CD14-positive monocyte (primary cell): ENCODE results near the gene GYG2. TPM values are rescaled to one million over a fixed set of nuclear protein-coding genes. Genes with fewer than 3 reads are reported as not detected.

ENCODE experiments used
- DNase-seq, 3 donors: peaks; one replicate each; pipeline ENCODE4 v3.0.0-alpha.2; 2011 to 2022
- H2AFZ ChIP-seq: 2 replicates; pipeline ENCODE4 v1.6.0; 2012; ENCODE audit warnings: mild to moderate bottlenecking, low read depth, low read length, inconsistent platforms; ENCODE audit not compliant: insufficient read depth, poor library complexity, severe bottlenecking
- H3K27ac ChIP-seq, 2 donors: 1 replicate in 1 of 2; 2 replicates in 1 of 2; pipeline ENCODE4 v1.5.1; 2012 to 2013; ENCODE audit warnings: low read length in 2 of 2, control low read depth in 1 of 2, inconsistent platforms in 1 of 2, low read depth in 1 of 2, mild to moderate bottlenecking in 1 of 2
- H3K27me3 ChIP-seq, 2 donors: one replicate each; pipeline versions ENCODE4 v1.6.0 to v1.6.1; 2011 to 2013; ENCODE audit warnings: low read length in 2 of 2; ENCODE audit not compliant: control insufficient read depth in 2 of 2, insufficient read depth in 2 of 2
- H3K36me3 ChIP-seq, 2 donors: replicated peaks in 1 of 2; 1 replicate in 1 of 2; 2 replicates in 1 of 2; pipeline versions ENCODE4 v1.5.1 to v1.6.1; 2012 to 2013; ENCODE audit warnings: low read length in 2 of 2, control low read depth in 1 of 2, inconsistent platforms in 1 of 2, mild to moderate bottlenecking in 1 of 2; ENCODE audit not compliant: insufficient read depth in 2 of 2, control insufficient read depth in 1 of 2
- H3K4me1 ChIP-seq, 2 donors: 1 replicate in 1 of 2; 2 replicates in 1 of 2; pipeline versions ENCODE4 v1.5.1 to v1.6.1; 2012 to 2013; ENCODE audit warnings: low read length in 2 of 2, control low read depth in 1 of 2, inconsistent platforms in 1 of 2, mild to moderate bottlenecking in 1 of 2, moderate library complexity in 1 of 2; ENCODE audit not compliant: insufficient read depth in 2 of 2, control insufficient read depth in 1 of 2
- H3K4me2 ChIP-seq: replicated peaks from 2 replicates; pipeline ENCODE3; 2012; ENCODE audit warnings: low read length, moderate library complexity, mild to moderate bottlenecking; ENCODE audit not compliant: poor library complexity, severe bottlenecking; ENCODE audit errors: extremely low read depth
- H3K4me3 ChIP-seq, 3 experiments: fragments of 200-600 bp in 1 of 3; sonication (generic) in 1 of 3; replicated peaks in 1 of 3; 1 replicate in 2 of 3; 2 replicates in 1 of 3; pipeline ENCODE4 v1.5.1; 2011 to 2013; ENCODE audit warnings: low read length in 3 of 3, mild to moderate bottlenecking in 3 of 3, control low read depth in 2 of 3, low read depth in 2 of 3, inconsistent platforms in 1 of 3, moderate library complexity in 1 of 3
- H3K79me2 ChIP-seq: 2 replicates; pipeline ENCODE4 v1.6.0; 2012; ENCODE audit warnings: mild to moderate bottlenecking, control low read depth, inconsistent platforms, low read length, moderate library complexity; ENCODE audit not compliant: insufficient read depth
- H3K9ac ChIP-seq: 2 replicates; pipeline ENCODE4 v1.6.0; 2017; ENCODE audit warnings: low read length, mild to moderate bottlenecking; ENCODE audit not compliant: insufficient read depth, poor library complexity, severe bottlenecking
- H3K9me3 ChIP-seq, 2 donors: replicated peaks in 1 of 2; 1 replicate in 1 of 2; 2 replicates in 1 of 2; pipeline versions ENCODE4 v1.5.1 to v1.6.1; 2012 to 2013; ENCODE audit warnings: low read length in 2 of 2, control low read depth in 1 of 2; ENCODE audit not compliant: control insufficient read depth in 1 of 2, insufficient read depth in 1 of 2
- H4K20me1 ChIP-seq: 2 replicates; pipeline ENCODE4 v1.6.0; 2012; ENCODE audit warnings: mild to moderate bottlenecking, low read length, control low read depth, moderate library complexity; ENCODE audit not compliant: insufficient read depth
- H3K27ac Mint-ChIP-seq, 7 donors: one replicate each; pipeline ENCODE4 v1.8.0; 2020; ENCODE audit warnings: mild to moderate bottlenecking in 7 of 7, mixed read lengths in 7 of 7, moderate library complexity in 6 of 7, inconsistent platforms in 2 of 7
- H3K27me3 Mint-ChIP-seq, 3 donors: one replicate each; pipeline ENCODE4 v1.8.0; 2021 to 2022; ENCODE audit warnings: low read depth in 3 of 3, mild to moderate bottlenecking in 3 of 3, mixed read lengths in 3 of 3, moderate library complexity in 3 of 3, inconsistent platforms in 1 of 3
- H3K36me3 Mint-ChIP-seq, 2 donors: one replicate each; pipeline ENCODE4 v1.8.0; 2020; ENCODE audit warnings: mixed read lengths in 2 of 2, inconsistent platforms in 1 of 2, mild to moderate bottlenecking in 1 of 2
- H3K4me1 Mint-ChIP-seq: one replicate; pipeline ENCODE4 v1.8.0; 2020; ENCODE audit warnings: mild to moderate bottlenecking, mixed read lengths
- H3K4me3 Mint-ChIP-seq, 2 donors: one replicate each; pipeline ENCODE4 v1.8.0; 2020; ENCODE audit warnings: mild to moderate bottlenecking in 2 of 2, mixed read lengths in 2 of 2, moderate library complexity in 1 of 2
- H3K9me3 Mint-ChIP-seq, 7 donors: one replicate each; pipeline ENCODE4 v1.8.0; 2020 to 2022; ENCODE audit warnings: mixed read lengths in 7 of 7, mild to moderate bottlenecking in 6 of 7, moderate library complexity in 6 of 7, inconsistent platforms in 2 of 7
- WGBS: methylation state at CpG from one replicate; pipeline ENCODE4 v1.1.5; 2013; ENCODE audit warnings: missing lambda C conversion rate; ENCODE audit not compliant: insufficient coverage; 5-methylcytosine and 5-hydroxymethylcytosine counted together
- intact Hi-C, 2 donors: fragments of 100-400 bp; cut with micrococcal nuclease; formaldehyde crosslinking; loops; one replicate each; pipeline versions ENCODE4 v1.15.0 to v1.15.1; 2023
- polyA plus RNA-seq, 3 donors: library from polyadenylated mRNA; depleted of rRNA in 1 of 3; unstranded in 2 of 3; stranded (reverse) in 1 of 3; fragments of 300-500 nt in 2 of 3; fragments of >200 nt in 1 of 3; fragmentation: Illumina TruSeq in 2 of 3; gene quantifications; 1 replicate in 2 of 3; 2 replicates in 1 of 3; pipeline ENCODE4 v1.2.3, GENCODE V29; 2012 to 2021
- TF ChIP-seq, protein P1 (sequence below): fragments of 200-600 bp; IDR thresholded peaks from one replicate; pipeline ENCODE4 v1.8.0; 2022; ENCODE audit warnings: antibody characterized with exemption, mild to moderate bottlenecking

GYG2 gene
- polyA plus RNA-seq, 3 donors, result not detected

DNA sequence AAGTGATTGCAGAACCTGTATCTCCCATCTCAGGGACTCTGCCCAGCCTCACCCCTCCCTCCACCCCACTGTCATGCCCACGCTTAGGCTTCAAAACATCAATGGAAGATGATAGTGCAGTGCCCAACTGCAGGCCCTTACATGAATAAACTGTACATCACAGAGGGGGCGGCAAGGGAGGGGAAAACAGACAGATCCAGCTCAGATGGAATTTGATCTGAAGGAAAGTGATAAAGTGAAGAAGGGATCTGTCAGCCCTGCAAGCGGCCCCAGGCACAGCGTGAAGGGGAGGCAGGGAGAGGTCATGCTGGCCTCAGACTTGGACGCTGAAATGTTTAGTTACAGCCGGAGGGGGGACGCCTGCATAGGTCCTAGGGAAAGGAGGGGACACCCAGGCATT lies 38.5 kb downstream of the GYG2 start:
- H3K27me3 ChIP-seq, result peaks cover 0 to 2% of the 10 kb centered on the region in 2 donors
- H3K79me2 ChIP-seq, result no peaks in the 10 kb centered on the region
- no peak overlapping the region for H3K4me3 ChIP-seq
- intact Hi-C loops, result no loop called here
- DNase-seq, result no peak
- no peaks in the 10 kb centered on the region for H4K20me1 ChIP-seq
- Mint-ChIP-seq H3K9me3 (peaks cover 0 to 12% (median 5%) of the 10 kb centered on the region in 7 donors), H3K27me3 (peaks cover 0 to 17% (median 1%) of the 10 kb centered on the region in 3 donors), H3K36me3 (no peaks in the 10 kb centered on the region), H3K27ac (peak overlapping the region in 3 of 7 donors; percentile 9 to 25 (median 18)), H3K4me1 (no peaks in the 10 kb centered on the region), H3K4me3 (no peak overlapping the region)
- no peak overlapping the region for H2AFZ ChIP-seq
- no peaks in the 10 kb centered on the region for H3K36me3 ChIP-seq
- no peak overlapping the region for H3K9ac ChIP-seq
- no peaks in the 10 kb centered on the region for H3K9me3 ChIP-seq
- no peak overlapping the region for H3K27ac ChIP-seq
- 100% methylated on average over 5 of the region's 7 CpGs for WGBS
- H3K4me2 ChIP-seq, result no peak overlapping the region
- no peaks in the 10 kb centered on the region for H3K4me1 ChIP-seq
- TF ChIP-seq, protein P1, sequence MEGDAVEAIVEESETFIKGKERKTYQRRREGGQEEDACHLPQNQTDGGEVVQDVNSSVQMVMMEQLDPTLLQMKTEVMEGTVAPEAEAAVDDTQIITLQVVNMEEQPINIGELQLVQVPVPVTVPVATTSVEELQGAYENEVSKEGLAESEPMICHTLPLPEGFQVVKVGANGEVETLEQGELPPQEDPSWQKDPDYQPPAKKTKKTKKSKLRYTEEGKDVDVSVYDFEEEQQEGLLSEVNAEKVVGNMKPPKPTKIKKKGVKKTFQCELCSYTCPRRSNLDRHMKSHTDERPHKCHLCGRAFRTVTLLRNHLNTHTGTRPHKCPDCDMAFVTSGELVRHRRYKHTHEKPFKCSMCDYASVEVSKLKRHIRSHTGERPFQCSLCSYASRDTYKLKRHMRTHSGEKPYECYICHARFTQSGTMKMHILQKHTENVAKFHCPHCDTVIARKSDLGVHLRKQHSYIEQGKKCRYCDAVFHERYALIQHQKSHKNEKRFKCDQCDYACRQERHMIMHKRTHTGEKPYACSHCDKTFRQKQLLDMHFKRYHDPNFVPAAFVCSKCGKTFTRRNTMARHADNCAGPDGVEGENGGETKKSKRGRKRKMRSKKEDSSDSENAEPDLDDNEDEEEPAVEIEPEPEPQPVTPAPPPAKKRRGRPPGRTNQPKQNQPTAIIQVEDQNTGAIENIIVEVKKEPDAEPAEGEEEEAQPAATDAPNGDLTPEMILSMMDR, result no peak

DNA sequence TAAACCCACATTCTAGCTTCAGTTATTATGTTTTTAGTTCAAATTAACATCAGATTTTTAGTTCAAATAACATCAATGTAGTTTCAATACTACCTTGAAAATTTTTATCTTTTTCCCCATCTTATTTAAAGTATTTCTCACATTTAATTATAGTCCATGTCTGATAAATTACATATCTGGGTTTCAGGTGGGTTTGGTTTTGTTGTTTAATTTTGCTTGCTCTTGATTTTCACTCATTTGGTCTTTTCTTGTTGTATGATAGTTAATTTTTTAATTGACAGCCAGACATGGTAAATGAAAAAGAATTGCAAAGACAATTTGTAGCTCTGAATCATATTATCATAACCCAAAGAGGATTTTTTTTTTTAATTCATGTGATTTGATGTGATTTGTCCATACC lies 41.9 kb downstream of the GYG2 start:
- Histone ChIP-seq H2AFZ (no peak overlapping the region), H3K9me3 (no peaks in the 10 kb centered on the region), H3K9ac (no peak overlapping the region), H3K27ac (no peak overlapping the region), H4K20me1 (no peaks in the 10 kb centered on the region), H3K4me1 (no peaks in the 10 kb centered on the region), H3K27me3 (peaks cover 0 to 2% of the 10 kb centered on the region in 2 donors), H3K4me3 (no peak overlapping the region), H3K79me2 (no peaks in the 10 kb centered on the region), H3K36me3 (no peaks in the 10 kb centered on the region), H3K4me2 (no peak overlapping the region)
- peak overlapping the region in 1 of 7 donors; percentile 11 for H3K27ac Mint-ChIP-seq
- H3K4me3 Mint-ChIP-seq, result no peak overlapping the region
- peaks cover 0 to 12% (median 5%) of the 10 kb centered on the region in 7 donors for H3K9me3 Mint-ChIP-seq
- intact Hi-C loops, result loop anchor here in 1 of 2 donors (10.0 kb wide), 1 partner anchor 164 kb away; no protein-coding TSS in a partner anchor
- TF ChIP-seq, protein P1, result no peak
- H3K4me1 Mint-ChIP-seq, result no peaks in the 10 kb centered on the region
- peaks cover 0 to 16% (median 1%) of the 10 kb centered on the region in 3 donors for H3K27me3 Mint-ChIP-seq
- no peaks in the 10 kb centered on the region for H3K36me3 Mint-ChIP-seq
- no peak for DNase-seq
